ENCODE data around the gene CAMKMT.

CAMKMT gene

GRCh38 chr2:44361330-44362206 is at the start of gene CAMKMT, which contains the start of gene PREPL:
Gene CAMKMT, plus strand, starts transcription at chr2:44361947.
Gene PREPL, minus strand, starts transcription at chr2:44361494. Its CDS starts 15,152 bp downstream, at chr2:44346342.
- peak within 1 kb of the TSS; percentile 87 for H3K4me3 ChIP-seq (ENCODE audit: insufficient read length, low read depth)
- peak within 1 kb of the TSS; percentile 84 for H3K9ac ChIP-seq (ENCODE audit: insufficient read length, low read depth)
- no peaks in the 10 kb centered on the region for H3K36me3 ChIP-seq (ENCODE audit: insufficient read depth, insufficient read length, low read length)
- H3K4me1 ChIP-seq (ENCODE audit: insufficient read depth, insufficient read length): no peaks in the 10 kb centered on the region
- no peak for TF ChIP-seq ZNF274 (IDR thresholded peaks at IDR 0.05; ENCODE audit: low read depth, low read length)
- TF ChIP-seq YY1 (IDR thresholded peaks at IDR 0.05; ENCODE audit: insufficient read depth, insufficient read length): peak; percentile 98
- H3K27me3 ChIP-seq (ENCODE audit: insufficient read depth, insufficient read length): no peaks in the 10 kb centered on the region
- DNase-seq (ENCODE audit: low read depth, low spot score): peak; percentile 95
- H3K9me3 ChIP-seq (ENCODE audit: insufficient read depth, low read length): no peaks in the 10 kb centered on the region

- TF ChIP-seq ZNF274 (IDR thresholded peaks at IDR 0.05; ENCODE audit: low read depth, low read length): no peak
- TF ChIP-seq SUZ12 (IDR thresholded peaks at IDR 0.05; ENCODE audit: extremely low read depth, insufficient read depth, insufficient read length): no peak
- no peak for TF ChIP-seq YY1 (IDR thresholded peaks at IDR 0.05; ENCODE audit: insufficient read depth, insufficient read length)
- H3K4me1 ChIP-seq (ENCODE audit: insufficient read depth, insufficient read length): no peaks in the 10 kb centered on the region
- H3K27me3 ChIP-seq (ENCODE audit: insufficient read depth, insufficient read length): no peaks in the 10 kb centered on the region
- H3K36me3 ChIP-seq (ENCODE audit: insufficient read depth, insufficient read length, low read length): peaks cover 7% of the 10 kb centered on the region
- no peak for DNase-seq (ENCODE audit: low read depth, low spot score)
- no peak overlapping the region for H3K4me3 ChIP-seq (ENCODE audit: insufficient read length, low read depth)
- H3K9ac ChIP-seq (ENCODE audit: insufficient read length, low read depth): no peak overlapping the region
- peaks cover 25% of the 10 kb centered on the region for H3K9me3 ChIP-seq (ENCODE audit: insufficient read depth, low read length)
These were observed 47.4 kb upstream of the CAMKMT start for GRCh38 chr2:44314362-44314761.

- DNase-seq (ENCODE audit: low read depth, low spot score): no peak
- Histone ChIP-seq H3K36me3 (ENCODE audit: insufficient read depth, insufficient read length, low read length) (peaks cover 15% of the 10 kb centered on the region), H3K9ac (ENCODE audit: insufficient read length, low read depth) (no peak overlapping the region), H3K9me3 (ENCODE audit: insufficient read depth, low read length) (peaks cover 9% of the 10 kb centered on the region), H3K27me3 (ENCODE audit: insufficient read depth, insufficient read length) (no peaks in the 10 kb centered on the region), H3K4me1 (ENCODE audit: insufficient read depth, insufficient read length) (no peaks in the 10 kb centered on the region), H3K4me3 (ENCODE audit: insufficient read length, low read depth) (no peak overlapping the region)
- TF ChIP-seq ZNF274 (IDR thresholded peaks at IDR 0.05; ENCODE audit: low read depth, low read length) (no peak), SUZ12 (IDR thresholded peaks at IDR 0.05; ENCODE audit: extremely low read depth, insufficient read depth, insufficient read length) (no peak), YY1 (IDR thresholded peaks at IDR 0.05; ENCODE audit: insufficient read depth, insufficient read length) (no peak)
These were observed 45.8 kb upstream of the CAMKMT start for GRCh38 chr2:44315945-44316344.

GRCh38 chr2:44320832-44321231 is 40.9 kb upstream of the CAMKMT start:
- Histone ChIP-seq H3K9me3 (ENCODE audit: insufficient read depth, low read length) (no peaks in the 10 kb centered on the region), H3K27me3 (ENCODE audit: insufficient read depth, insufficient read length) (no peaks in the 10 kb centered on the region), H3K4me3 (ENCODE audit: insufficient read length, low read depth) (no peak overlapping the region), H3K36me3 (ENCODE audit: insufficient read depth, insufficient read length, low read length) (peaks cover 43% of the 10 kb centered on the region), H3K9ac (ENCODE audit: insufficient read length, low read depth) (no peak overlapping the region), H3K4me1 (ENCODE audit: insufficient read depth, insufficient read length) (no peaks in the 10 kb centered on the region)
- TF ChIP-seq SUZ12 (IDR thresholded peaks at IDR 0.05; ENCODE audit: extremely low read depth, insufficient read depth, insufficient read length) (no peak), ZNF274 (IDR thresholded peaks at IDR 0.05; ENCODE audit: low read depth, low read length) (no peak), YY1 (IDR thresholded peaks at IDR 0.05; ENCODE audit: insufficient read depth, insufficient read length) (no peak)
- DNase-seq (ENCODE audit: low read depth, low spot score): no peak

- DNase-seq (ENCODE audit: low read depth, low spot score): no peak
- peaks cover 47% of the 10 kb centered on the region for H3K36me3 ChIP-seq (ENCODE audit: insufficient read depth, insufficient read length, low read length)
- no peak overlapping the region for H3K4me3 ChIP-seq (ENCODE audit: insufficient read length, low read depth)
- H3K4me1 ChIP-seq (ENCODE audit: insufficient read depth, insufficient read length): no peaks in the 10 kb centered on the region
- H3K9ac ChIP-seq (ENCODE audit: insufficient read length, low read depth): no peak overlapping the region
- no peak for TF ChIP-seq YY1 (IDR thresholded peaks at IDR 0.05; ENCODE audit: insufficient read depth, insufficient read length)
- TF ChIP-seq ZNF274 (IDR thresholded peaks at IDR 0.05; ENCODE audit: low read depth, low read length): no peak
- TF ChIP-seq SUZ12 (IDR thresholded peaks at IDR 0.05; ENCODE audit: extremely low read depth, insufficient read depth, insufficient read length): no peak
- H3K9me3 ChIP-seq (ENCODE audit: insufficient read depth, low read length): no peaks in the 10 kb centered on the region
- no peaks in the 10 kb centered on the region for H3K27me3 ChIP-seq (ENCODE audit: insufficient read depth, insufficient read length)
These were observed 40.4 kb upstream of the CAMKMT start for GRCh38 chr2:44321360-44321759.

GRCh38 chr2:44324971-44325426 is 36.7 kb upstream of the CAMKMT start:
- H3K4me1 ChIP-seq (ENCODE audit: insufficient read depth, insufficient read length): no peaks in the 10 kb centered on the region
- no peaks in the 10 kb centered on the region for H3K27me3 ChIP-seq (ENCODE audit: insufficient read depth, insufficient read length)
- H3K9ac ChIP-seq (ENCODE audit: insufficient read length, low read depth): no peak overlapping the region
- no peak for TF ChIP-seq YY1 (IDR thresholded peaks at IDR 0.05; ENCODE audit: insufficient read depth, insufficient read length)
- no peak for TF ChIP-seq ZNF274 (IDR thresholded peaks at IDR 0.05; ENCODE audit: low read depth, low read length)
- TF ChIP-seq SUZ12 (IDR thresholded peaks at IDR 0.05; ENCODE audit: extremely low read depth, insufficient read depth, insufficient read length): no peak
- no peak for DNase-seq (ENCODE audit: low read depth, low spot score)
- no peaks in the 10 kb centered on the region for H3K9me3 ChIP-seq (ENCODE audit: insufficient read depth, low read length)
- peaks cover 48% of the 10 kb centered on the region for H3K36me3 ChIP-seq (ENCODE audit: insufficient read depth, insufficient read length, low read length)
- no peak overlapping the region for H3K4me3 ChIP-seq (ENCODE audit: insufficient read length, low read depth)

GRCh38 chr2:44325897-44326296 is 35.9 kb upstream of the CAMKMT start:
- no peaks in the 10 kb centered on the region for H3K9me3 ChIP-seq (ENCODE audit: insufficient read depth, low read length)
- TF ChIP-seq ZNF274 (IDR thresholded peaks at IDR 0.05; ENCODE audit: low read depth, low read length): no peak
- TF ChIP-seq SUZ12 (IDR thresholded peaks at IDR 0.05; ENCODE audit: extremely low read depth, insufficient read depth, insufficient read length): no peak
- no peak for TF ChIP-seq YY1 (IDR thresholded peaks at IDR 0.05; ENCODE audit: insufficient read depth, insufficient read length)
- H3K27me3 ChIP-seq (ENCODE audit: insufficient read depth, insufficient read length): no peaks in the 10 kb centered on the region
- peaks cover 40% of the 10 kb centered on the region for H3K36me3 ChIP-seq (ENCODE audit: insufficient read depth, insufficient read length, low read length)
- no peak overlapping the region for H3K4me3 ChIP-seq (ENCODE audit: insufficient read length, low read depth)
- no peak overlapping the region for H3K9ac ChIP-seq (ENCODE audit: insufficient read length, low read depth)
- DNase-seq (ENCODE audit: low read depth, low spot score): no peak
- no peaks in the 10 kb centered on the region for H3K4me1 ChIP-seq (ENCODE audit: insufficient read depth, insufficient read length)

All from NT2/D1 (cell line).